Measurements from ENCODE around the gene FAM20A. TPM values are rescaled to one million over a fixed set of nuclear protein-coding genes. Genes with fewer than 3 reads are reported as not detected.

The FAM20A gene
- total RNA-seq, 4 donors from 2014 or later, result 0.78 to 6.4 (median 4.7) TPM

DNA sequence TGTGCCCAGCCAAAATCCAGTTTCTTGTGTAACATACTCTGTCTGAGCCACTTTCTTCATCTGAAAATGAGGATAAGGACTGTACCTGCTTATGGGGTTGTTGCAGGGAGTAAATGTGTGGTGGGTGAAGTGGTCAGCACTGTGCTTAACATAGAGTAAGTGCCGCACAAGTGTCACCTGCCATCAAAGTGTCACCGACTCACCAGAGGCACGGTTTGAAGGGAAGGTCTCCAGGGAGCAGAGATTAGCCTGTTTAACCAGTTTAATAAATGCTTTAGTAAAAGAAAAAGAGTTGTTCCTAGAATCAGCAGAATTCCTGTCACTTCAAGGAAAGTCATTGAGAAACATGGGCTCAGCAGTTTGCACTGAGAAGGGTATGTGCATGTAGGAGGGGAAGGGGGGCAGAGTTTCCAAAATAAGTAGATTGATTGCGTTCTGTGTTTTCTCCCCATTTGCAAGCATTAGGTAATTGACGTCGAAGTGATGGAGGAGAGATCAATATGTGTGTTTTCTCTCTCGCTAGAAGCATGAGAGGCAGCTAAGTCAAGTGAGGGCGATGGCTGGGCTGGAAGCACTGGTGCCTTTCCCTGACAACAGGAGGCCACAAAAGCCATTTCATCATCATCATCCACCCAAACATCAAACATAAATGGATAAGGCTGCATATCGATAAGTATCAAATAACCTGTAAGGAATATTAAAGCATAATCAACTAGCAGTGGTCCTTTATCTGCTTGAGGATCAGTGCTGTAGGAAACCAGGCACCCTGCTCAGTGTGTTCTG is 19.1 kb downstream of the FAM20A start:
- no peak overlapping the region for H3K4me3 ChIP-seq
- peaks cover 26% of the 10 kb centered on the region for H3K4me1 ChIP-seq
- H3K27me3 ChIP-seq, result no peaks in the 10 kb centered on the region
- no peaks in the 10 kb centered on the region for H3K36me3 ChIP-seq
- WGBS, result 86% methylated on average over 9 of the region's 9 CpGs
- no peak for DNase-seq (ENCODE audit: low spot score in 2 of 2)
- no peak for TF ChIP-seq POLR2A (IDR thresholded peaks at IDR 0.05)
- no peak for TF ChIP-seq POLR2AphosphoS5 (IDR thresholded peaks at IDR 0.05)
- TF ChIP-seq, protein P1, sequence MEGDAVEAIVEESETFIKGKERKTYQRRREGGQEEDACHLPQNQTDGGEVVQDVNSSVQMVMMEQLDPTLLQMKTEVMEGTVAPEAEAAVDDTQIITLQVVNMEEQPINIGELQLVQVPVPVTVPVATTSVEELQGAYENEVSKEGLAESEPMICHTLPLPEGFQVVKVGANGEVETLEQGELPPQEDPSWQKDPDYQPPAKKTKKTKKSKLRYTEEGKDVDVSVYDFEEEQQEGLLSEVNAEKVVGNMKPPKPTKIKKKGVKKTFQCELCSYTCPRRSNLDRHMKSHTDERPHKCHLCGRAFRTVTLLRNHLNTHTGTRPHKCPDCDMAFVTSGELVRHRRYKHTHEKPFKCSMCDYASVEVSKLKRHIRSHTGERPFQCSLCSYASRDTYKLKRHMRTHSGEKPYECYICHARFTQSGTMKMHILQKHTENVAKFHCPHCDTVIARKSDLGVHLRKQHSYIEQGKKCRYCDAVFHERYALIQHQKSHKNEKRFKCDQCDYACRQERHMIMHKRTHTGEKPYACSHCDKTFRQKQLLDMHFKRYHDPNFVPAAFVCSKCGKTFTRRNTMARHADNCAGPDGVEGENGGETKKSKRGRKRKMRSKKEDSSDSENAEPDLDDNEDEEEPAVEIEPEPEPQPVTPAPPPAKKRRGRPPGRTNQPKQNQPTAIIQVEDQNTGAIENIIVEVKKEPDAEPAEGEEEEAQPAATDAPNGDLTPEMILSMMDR (IDR thresholded peaks at IDR 0.05), result no peak
- no peak for TF ChIP-seq EP300 (IDR thresholded peaks at IDR 0.05)
- H3K9me3 ChIP-seq, result no peaks in the 10 kb centered on the region
- no peak overlapping the region for H3K27ac ChIP-seq

DNA sequence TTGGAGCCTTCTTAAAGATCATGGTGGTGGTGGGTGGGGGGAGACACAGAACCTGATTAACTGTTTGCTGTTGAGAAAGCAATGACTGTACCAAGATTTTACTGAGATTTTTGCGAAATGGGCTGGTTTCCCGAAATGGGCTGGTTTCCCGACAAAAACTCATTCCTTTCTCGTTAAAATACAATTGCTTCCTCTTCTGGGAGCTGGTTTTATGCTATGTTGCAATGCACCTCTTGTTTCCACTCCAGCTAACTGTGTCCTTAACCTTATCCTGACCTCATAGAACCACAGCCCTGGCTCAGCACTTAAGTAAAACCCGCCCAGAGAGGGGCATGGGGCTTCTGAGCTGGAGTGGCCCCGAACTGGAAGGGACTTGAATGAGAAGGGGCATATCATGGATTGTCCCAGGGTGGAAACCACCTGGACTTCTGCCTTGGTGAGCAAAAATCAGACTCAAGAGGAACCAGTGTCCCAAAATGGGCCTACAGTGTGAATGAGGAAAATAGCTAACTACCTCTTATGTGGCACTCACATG is 20.9 kb downstream of the FAM20A start:
- Histone ChIP-seq H3K4me3 (no peak overlapping the region), H3K27me3 (no peaks in the 10 kb centered on the region), H3K4me1 (peaks cover 30% of the 10 kb centered on the region), H3K27ac (peak overlapping the region; percentile 79), H3K9me3 (no peaks in the 10 kb centered on the region), H3K36me3 (no peaks in the 10 kb centered on the region)
- TF ChIP-seq POLR2AphosphoS5 (IDR thresholded peaks at IDR 0.05) (peak in 2 of 3 donors; percentile 39 to 69), EP300 (IDR thresholded peaks at IDR 0.05) (no peak)
- WGBS, result 34% methylated on average over 6 of the region's 6 CpGs
- DNase-seq (ENCODE audit: low spot score in 2 of 2), result peak in 1 of 2 donors; percentile 78

- DNase-seq (ENCODE audit: low spot score in 2 of 2), result no peak
- peak overlapping the region; percentile 79 for H3K27ac ChIP-seq
- no peak for TF ChIP-seq POLR2AphosphoS5 (IDR thresholded peaks at IDR 0.05)
- no peak for TF ChIP-seq EP300 (IDR thresholded peaks at IDR 0.05)
- no peak for TF ChIP-seq POLR2A (IDR thresholded peaks at IDR 0.05)
- TF ChIP-seq, protein P1 (IDR thresholded peaks at IDR 0.05), result no peak
- WGBS, result 84% methylated on average over 8 of the region's 8 CpGs
- H3K9me3 ChIP-seq, result no peaks in the 10 kb centered on the region
- H3K4me3 ChIP-seq, result no peak overlapping the region
- H3K36me3 ChIP-seq, result no peaks in the 10 kb centered on the region
- no peaks in the 10 kb centered on the region for H3K27me3 ChIP-seq
- peaks cover 29% of the 10 kb centered on the region for H3K4me1 ChIP-seq
Measured at GRCh38 chr17:68579194-68579927, 21.8 kb downstream of the FAM20A start.

GRCh38 chr17:68578236-68578635 is 22.9 kb downstream of the FAM20A start:
- no peak for DNase-seq (ENCODE audit: low spot score in 2 of 2)
- H3K9me3 ChIP-seq, result no peaks in the 10 kb centered on the region
- no peak overlapping the region for H3K27ac ChIP-seq
- H3K4me1 ChIP-seq, result peaks cover 27% of the 10 kb centered on the region
- 80% methylated on average over 3 of the region's 3 CpGs for WGBS
- TF ChIP-seq POLR2AphosphoS5 (IDR thresholded peaks at IDR 0.05) (no peak), EP300 (IDR thresholded peaks at IDR 0.05) (no peak), POLR2A (IDR thresholded peaks at IDR 0.05) (no peak)
- TF ChIP-seq, protein P1 (IDR thresholded peaks at IDR 0.05), result no peak
- H3K27me3 ChIP-seq, result no peaks in the 10 kb centered on the region
- no peaks in the 10 kb centered on the region for H3K36me3 ChIP-seq
- H3K4me3 ChIP-seq, result no peak overlapping the region

DNA sequence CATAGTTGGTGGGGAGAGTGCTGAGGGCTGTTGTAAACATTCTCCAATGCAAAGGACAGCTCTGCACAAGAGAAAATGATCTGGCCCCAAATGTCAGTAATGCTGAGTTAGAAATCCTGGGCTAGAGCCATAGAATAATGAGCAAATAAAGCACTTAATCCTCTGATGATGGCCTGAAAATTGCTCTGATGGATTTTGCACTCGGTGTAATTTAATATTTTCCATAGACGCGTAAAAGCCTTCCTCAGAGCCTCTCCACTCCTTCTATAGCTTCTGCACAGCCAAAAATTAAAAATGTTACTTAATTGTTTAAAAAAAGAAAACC is 23.7 kb downstream of the FAM20A start:
- H3K27ac ChIP-seq, result no peak overlapping the region

More for the DNA sequence above, 23.7 kb downstream of the FAM20A start:
- no peaks in the 10 kb centered on the region for H3K27me3 ChIP-seq
- no peak for DNase-seq (ENCODE audit: low spot score in 2 of 2)
- TF ChIP-seq EP300 (IDR thresholded peaks at IDR 0.05) (no peak), POLR2AphosphoS5 (IDR thresholded peaks at IDR 0.05) (no peak), POLR2A (IDR thresholded peaks at IDR 0.05) (no peak)
- TF ChIP-seq, protein P1 (IDR thresholded peaks at IDR 0.05), result no peak
- no peaks in the 10 kb centered on the region for H3K9me3 ChIP-seq
- 53% methylated on average over 3 of the region's 3 CpGs for WGBS
- peaks cover 27% of the 10 kb centered on the region for H3K4me1 ChIP-seq
- no peaks in the 10 kb centered on the region for H3K36me3 ChIP-seq
- H3K4me3 ChIP-seq, result no peak overlapping the region
